OCI-LY1 (cell line): ENCODE measurements around the gene PFKL.

Experiments
- EZH2 ChIP-seq: fragments of 200-600 bp; sonication (generic), shearing (Covaris generic); IDR thresholded peaks from 2 replicates; pipeline ENCODE4 v1.8.0; 2017; ENCODE audit warnings: borderline replicate concordance, mixed run types, mild to moderate bottlenecking, antibody characterized with exemption, low read length, moderate library complexity, mixed read lengths
- TF ChIP-seq, protein P1 (sequence below): fragments of 200-600 bp; sonication (generic), shearing (Covaris generic); IDR thresholded peaks from 2 replicates; pipeline ENCODE4 v1.5.1; 2017; ENCODE audit warnings: mild to moderate bottlenecking, antibody characterized with exemption, low read length, moderate library complexity, mixed read lengths

DNA sequence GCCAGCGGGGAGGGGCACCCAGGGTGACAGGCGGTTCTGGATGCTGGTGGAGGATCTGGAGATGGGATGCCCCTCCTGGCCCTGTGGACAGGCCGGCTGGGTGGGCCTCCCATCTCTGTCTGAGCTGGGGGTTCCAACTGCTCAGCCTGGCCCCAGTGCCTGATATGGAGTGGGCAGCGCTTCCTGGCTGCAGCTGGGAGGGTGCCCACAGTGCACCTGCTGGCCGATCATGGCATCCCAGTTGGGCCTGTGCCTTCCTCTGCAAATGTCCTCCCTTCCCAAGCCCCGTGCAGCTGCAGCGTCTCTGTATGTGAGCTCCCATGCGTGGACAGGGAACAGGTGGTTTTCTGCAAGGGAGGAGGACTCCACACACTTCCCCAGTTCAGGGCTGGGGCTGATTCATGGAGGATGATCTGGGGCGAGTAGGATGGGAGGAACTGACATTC is 2.1 kb downstream of the PFKL start:
- TF ChIP-seq, protein P1, sequence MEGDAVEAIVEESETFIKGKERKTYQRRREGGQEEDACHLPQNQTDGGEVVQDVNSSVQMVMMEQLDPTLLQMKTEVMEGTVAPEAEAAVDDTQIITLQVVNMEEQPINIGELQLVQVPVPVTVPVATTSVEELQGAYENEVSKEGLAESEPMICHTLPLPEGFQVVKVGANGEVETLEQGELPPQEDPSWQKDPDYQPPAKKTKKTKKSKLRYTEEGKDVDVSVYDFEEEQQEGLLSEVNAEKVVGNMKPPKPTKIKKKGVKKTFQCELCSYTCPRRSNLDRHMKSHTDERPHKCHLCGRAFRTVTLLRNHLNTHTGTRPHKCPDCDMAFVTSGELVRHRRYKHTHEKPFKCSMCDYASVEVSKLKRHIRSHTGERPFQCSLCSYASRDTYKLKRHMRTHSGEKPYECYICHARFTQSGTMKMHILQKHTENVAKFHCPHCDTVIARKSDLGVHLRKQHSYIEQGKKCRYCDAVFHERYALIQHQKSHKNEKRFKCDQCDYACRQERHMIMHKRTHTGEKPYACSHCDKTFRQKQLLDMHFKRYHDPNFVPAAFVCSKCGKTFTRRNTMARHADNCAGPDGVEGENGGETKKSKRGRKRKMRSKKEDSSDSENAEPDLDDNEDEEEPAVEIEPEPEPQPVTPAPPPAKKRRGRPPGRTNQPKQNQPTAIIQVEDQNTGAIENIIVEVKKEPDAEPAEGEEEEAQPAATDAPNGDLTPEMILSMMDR: no peak
- TF ChIP-seq EZH2: no peak
